HT-29 (cell line): ENCODE data around the gene SPAAR. TPM values are rescaled to one million over a fixed set of nuclear protein-coding genes. Genes with fewer than 3 reads are reported as not detected.
"Not testable (repeated sequence)": the region's sequence is repeated elsewhere in the genome, so short reads cannot be mapped to it uniquely, and the experiment has no call there.

ENCODE experiments used
- DNase-seq: peaks from one replicate; pipeline ENCODE4 v3.0.0-alpha.2; 2015; ENCODE audit warnings: low spot score
- total RNA-seq: library from RNA; depleted of rRNA; stranded (reverse); fragments of >200 nt; shearing (Covaris generic); gene quantifications from 2 replicates; pipeline ENCODE4 v1.2.3, GENCODE V29; 2014; rRNA removed

The SPAAR gene
- total RNA-seq = 0.23 TPM in 1 of 2 replicates, not detected in the other

- no peak for DNase-seq
These were observed at the start of gene SPAAR for GRCh38 chr9:35909274-35909673. Gene SPAAR, plus strand, starts transcription at chr9:35909490. Its CDS starts 974 bp downstream, at chr9:35910464.

DNA sequence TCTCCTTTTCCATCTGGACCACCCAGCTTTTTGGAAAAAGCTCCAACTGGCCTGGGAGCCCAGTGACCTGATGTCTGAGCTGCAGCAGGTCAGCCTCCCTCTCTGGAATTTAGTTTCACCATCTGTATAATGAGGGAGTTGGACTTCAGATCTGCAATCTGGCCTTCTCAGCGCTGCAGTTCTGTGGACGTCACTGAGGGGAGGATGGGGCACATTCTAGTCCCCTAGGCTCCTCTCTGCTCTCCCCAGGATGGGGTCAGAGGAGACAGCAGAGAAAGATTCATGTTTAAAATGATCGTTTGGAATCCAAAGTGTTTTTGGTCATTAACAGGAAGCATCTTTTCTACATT is 49.3 kb upstream of the SPAAR start:
- no peak for DNase-seq

DNA sequence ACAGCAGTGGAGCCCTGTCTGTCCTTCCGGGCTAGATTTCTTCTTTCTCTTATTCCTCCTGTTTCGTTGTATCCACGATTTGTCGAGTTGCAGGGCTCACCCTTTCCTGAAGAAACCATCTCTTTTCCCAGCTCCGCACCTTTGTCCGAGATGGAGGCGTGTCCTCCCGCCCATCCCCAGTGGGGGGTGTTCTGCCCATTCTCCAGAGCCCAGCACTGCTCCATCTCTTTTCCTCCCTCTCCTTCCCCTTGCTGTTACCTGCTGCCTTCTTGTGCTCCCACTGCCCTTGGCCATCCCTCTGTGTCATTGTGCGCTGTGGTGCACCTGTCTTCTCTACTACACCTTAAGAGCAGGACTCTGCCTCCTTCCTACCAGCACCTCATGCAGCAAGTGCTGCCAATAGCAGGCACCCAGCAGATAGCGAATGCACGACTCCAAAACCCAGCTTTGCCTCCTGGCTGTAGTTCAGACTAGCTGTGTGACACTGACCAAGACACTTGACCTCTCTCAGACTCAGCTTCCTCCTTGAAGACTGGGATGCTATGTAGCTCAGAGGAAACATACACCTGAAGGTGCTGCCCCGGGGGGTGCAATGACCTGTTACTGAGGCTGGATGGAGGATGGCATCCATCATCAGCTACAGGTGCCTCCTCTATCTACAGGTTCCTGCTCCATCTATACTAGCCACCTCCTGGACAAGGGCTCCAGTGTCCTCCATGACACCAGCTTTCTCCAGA is 48.0 kb upstream of the SPAAR start:
- no peak for DNase-seq

GRCh38 chr9:35862328-35862727 is 47.0 kb upstream of the SPAAR start:
- DNase-seq = no peak

DNA sequence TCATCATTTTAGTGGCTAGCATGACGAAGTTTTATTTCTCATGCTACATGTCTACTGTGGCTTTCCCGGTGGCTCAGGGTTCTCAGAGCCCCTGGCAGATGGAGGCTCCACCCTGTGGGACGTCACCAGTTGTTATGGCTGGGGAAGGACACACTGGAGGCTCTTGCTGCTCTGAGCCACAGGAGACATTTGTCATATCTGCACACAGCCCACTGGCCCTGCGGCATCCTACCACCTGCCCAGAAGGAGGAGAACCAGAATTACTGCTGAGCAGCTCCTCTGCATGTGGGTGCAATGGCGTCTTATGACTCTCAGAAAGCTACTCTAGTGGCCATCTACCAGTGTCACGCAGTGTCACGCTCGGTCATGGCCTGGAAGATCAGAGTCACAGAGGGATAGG is 45.7 kb upstream of the SPAAR start:
- no peak for DNase-seq

DNA sequence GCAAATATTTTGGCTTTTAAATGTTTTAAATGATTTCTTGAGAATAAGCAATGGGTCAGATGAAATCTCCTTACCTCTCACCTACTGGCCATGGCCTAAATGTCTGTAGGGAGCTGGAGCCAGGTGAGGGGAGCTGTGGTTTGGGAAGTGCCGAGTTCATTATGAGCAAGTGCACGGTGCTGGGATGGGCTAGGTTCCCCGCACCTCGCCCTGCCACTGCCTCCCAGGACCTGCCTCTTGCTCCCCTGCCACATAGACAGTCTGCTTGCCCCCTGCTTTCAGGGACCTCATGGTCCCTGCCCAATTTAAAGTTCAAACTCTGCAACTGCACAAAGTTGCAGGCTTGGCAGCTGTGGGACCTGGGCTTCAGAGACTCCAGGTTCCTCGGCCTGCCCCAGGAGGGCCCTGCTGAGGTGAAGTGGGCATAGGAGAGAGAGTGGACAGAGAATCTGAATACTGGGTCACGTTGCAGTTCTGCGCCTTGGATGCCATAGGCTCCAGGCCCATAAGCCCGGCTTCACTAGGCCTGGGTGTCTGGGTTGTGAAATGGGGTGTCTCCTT is 44.5 kb upstream of the SPAAR start:
- DNase-seq = no peak

DNA sequence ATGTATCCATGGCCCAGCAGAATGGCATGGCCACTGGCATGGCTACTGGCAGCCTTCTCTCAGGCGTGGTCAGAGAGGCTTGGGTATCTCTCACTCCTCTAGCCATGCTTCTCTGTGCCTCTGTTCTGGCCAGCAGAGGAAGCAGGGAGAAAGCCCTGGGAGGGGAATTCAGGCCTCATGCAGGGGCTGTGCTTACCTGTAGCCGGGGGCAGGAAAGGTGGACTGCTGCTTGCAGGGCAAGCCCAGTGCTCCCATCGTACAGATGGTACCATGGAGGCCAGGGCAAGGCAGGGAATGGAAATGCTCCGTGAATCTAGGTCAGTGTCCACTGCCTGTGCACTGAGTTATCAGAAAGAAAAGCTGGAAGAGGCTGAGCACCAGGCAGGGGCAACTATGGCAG is 41.8 kb upstream of the SPAAR start:
- DNase-seq = no peak

DNA sequence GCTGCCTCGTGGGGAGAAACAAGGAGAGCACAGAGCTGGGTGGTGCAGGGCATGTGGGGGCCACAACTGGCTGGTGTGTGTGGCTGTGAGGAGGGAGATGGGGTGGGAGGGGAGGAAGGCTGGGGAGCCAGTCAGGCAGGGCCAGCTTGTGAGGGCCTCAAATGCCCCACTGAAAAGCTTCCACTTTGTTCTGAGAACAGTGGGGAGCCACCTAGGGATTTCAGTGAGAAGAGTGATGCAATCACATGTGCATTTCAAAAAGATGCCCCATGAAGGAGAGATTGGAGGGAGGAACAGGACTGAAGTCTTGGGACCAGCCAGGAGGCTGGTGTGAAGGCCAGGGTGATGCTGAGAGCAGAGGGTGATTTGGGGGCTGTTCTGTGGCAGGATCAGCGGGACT is 40.4 kb upstream of the SPAAR start:
- DNase-seq = no peak

- no peak for DNase-seq
These were observed 39.6 kb upstream of the SPAAR start for GRCh38 chr9:35869621-35870216.

DNA sequence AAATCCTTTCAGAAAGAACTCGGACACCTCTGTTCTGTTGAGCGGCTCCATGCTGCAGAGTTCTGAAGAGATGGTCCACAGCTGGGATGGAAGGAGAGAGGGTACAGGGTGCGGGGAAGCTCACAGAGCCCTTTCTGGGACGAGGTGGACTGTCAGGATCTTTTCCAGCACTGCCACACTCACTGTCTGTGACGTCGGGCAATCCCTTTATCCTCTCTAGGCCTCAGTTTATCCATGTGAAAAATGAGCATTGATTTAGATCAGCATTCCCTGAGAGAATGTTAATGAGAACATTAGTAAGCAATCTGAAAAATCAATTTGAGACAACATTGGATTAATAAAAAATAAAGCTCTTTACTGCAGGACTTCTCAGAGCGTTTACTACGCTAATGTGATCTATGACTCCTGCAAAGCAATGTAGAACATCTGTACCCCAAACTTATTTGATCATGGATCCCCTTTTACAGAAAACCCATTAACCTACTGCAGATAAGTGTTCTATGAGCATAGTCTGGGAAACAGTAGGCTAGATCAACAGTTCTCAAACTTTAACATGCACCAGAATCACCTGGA is 38.9 kb upstream of the SPAAR start, which contains the start of gene OR13J1:
Gene OR13J1, minus strand, starts transcription at position 51 of the 573 bp plus-strand sequence. Its CDS starts 0 bp downstream, at position 51.
- DNase-seq = no peak

GRCh38 chr9:35871545-35871944 is 37.7 kb upstream of the SPAAR start:
- peak; percentile 87 for DNase-seq

DNA sequence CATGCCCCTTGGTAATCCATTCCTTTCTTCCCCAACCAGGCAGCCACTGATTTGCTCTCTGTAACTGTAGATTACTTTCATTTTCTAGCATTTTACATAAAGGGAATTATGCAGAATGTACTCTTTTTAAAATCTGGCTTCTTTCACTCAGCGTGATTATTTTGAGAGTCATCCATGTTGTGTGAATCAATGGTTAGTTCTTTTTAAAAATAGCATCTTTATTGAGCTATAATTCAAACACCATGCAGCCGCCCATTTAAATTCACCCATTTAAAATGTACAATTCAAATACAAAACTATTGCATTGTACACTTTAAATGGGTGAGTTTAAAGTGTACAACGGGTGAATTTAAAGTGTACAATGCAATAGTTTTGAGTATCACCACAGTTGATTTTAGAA is 36.8 kb upstream of the SPAAR start:
- DNase-seq = no peak

- DNase-seq = peak; percentile 85
These were observed 26.9 kb upstream of the SPAAR start for GRCh38 chr9:35882263-35882848.

GRCh38 chr9:35882996-35883395 is 26.3 kb upstream of the SPAAR start:
- DNase-seq = no peak

DNA sequence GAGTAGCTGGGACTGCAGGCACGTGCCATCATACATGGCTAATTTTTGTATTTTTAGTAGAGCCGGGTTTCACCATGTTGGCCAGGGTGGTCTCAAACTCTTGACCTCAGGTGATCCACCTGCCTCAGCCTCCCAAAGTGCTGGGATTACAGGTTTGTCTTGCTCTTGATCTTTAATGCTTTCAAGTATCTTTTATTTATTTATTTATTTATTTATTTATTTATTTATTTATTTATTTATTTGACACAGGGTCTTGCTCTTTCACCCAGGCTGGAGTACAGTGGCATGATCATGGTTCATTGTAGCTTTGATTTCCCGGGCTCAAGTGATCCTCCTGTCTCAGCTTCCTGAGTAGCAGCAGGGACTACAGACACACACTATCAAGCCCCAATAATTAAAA is 24.4 kb upstream of the SPAAR start:
- not testable (repeated sequence) for DNase-seq

DNA sequence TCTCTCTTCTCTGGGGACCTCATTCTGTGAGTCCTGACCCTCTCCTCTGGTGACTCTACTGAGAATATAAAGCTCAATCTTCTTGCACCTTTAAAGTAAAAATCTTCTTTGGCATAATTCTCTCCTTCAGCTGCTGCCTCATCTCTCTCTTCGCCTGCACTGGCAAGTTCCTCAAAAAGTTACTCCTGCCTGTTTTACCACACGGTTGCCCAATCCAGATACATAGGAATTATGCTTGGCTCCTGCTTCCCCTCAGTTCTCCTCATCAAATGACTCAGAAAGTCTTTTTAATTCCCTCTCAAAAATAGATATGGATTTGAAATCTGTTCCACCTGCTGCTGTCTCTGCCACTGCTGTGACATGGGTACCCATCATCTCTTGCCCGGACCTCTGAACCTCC is 17.6 kb upstream of the SPAAR start:
- no peak for DNase-seq

GRCh38 chr9:35892051-35892450 is 17.2 kb upstream of the SPAAR start:
- no peak for DNase-seq

- no peak for DNase-seq
These were observed 12.7 kb upstream of the SPAAR start for GRCh38 chr9:35896570-35896969.

GRCh38 chr9:35897376-35898099 is 11.8 kb upstream of the SPAAR start:
- DNase-seq = not testable (repeated sequence)

- DNase-seq = no peak
These were observed 11.0 kb upstream of the SPAAR start for GRCh38 chr9:35898337-35898736.

DNA sequence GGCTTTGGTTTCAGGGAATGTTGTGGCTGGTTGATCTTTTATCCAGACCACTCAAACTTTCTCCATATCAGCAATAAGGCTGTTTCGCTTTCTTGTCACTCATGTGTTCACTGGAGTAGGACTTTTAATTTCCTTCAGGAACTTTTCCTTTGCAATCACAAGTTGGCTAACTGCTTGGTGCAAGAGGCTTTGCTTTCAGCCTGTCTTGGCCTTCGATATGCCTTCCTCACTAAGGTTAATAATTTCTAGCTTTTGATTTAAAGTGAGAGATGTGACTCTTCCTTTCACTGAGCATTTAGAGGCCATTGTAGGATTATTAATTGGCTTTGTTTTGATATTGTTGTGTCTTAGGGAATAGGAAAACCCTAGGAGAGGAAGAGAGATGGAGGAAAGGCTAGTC is 10.3 kb upstream of the SPAAR start:
- DNase-seq = no peak

DNA sequence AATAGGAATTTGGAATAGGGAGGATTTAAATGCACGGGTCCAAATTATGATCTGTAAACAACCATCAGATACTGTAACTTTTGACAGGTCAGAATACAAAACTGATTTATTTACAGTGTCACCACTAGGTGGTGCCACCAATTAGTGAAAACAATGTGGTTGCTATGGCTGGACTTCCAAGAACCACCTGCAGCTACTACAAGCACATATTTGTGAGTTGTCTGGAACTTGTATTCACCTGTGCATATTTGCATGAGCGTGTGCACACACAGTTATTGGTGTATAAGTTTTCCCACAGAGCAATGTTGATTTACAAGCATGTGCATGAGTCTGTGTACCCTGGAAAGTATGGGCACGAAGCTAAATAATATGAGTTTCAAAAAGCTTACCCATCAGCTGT is 6.2 kb upstream of the SPAAR start:
- peak; percentile 89 for DNase-seq
